Islet of Langerhans (tissue), 1 donor: ENCODE data around the gene FRZB.
"Not testable (repeated sequence)": the region's sequence is repeated elsewhere in the genome, so short reads cannot be mapped to it uniquely, and the experiment has no call there.

ENCODE experiments used
- FAIRE-seq: peaks from one replicate; lab custom pipeline; 2011; peaks lifted over from hg19 to GRCh38; lab: Jason Lieb, UNC

The FRZB gene

DNA sequence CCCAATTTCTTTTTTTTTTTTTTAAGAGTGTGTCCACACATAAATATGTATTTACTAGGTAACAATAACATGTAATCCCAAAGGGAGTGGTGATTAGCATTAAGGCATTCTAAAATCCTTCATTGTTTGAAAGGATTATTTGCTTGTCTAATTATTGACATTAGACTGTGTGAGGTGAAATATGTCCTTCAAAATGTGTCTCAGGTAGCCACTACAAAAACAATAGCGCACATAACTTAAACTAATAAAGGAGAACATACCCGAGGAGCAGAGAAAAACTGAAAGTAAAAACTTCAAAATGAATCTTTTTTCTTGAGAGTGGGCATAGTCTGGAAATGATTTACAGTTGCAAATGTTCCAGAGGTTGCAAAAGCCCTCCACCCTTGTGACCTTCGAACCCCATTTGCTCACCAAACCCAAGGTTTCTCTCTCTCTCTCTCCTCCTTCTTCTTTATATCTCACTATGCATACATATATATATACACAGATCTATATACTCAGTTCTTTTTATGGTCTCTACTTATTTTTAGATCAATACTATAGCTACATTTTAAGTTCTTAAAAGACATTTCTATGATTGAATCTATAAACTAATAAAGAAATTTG is 24.4 kb upstream of the FRZB start:
- no peak for FAIRE-seq

DNA sequence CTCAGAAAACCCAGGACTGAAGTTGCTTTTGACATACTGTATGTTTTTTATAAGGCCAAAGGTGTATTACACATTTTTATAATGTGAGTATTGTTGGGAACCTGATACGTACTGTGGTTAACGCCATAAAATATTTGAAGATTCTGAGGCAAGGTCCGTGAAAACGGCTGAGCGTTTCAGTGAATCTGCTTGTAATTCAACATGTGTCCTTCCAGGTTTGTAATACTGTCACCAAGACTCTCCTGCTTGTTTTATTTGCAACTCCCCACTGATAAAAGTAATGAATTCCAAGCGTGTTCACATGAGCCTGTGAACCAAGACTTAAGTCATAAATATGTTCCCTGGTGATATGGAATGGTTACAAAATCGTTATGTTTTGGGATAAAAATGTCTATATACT is 23.9 kb upstream of the FRZB start:
- no peak for FAIRE-seq

DNA sequence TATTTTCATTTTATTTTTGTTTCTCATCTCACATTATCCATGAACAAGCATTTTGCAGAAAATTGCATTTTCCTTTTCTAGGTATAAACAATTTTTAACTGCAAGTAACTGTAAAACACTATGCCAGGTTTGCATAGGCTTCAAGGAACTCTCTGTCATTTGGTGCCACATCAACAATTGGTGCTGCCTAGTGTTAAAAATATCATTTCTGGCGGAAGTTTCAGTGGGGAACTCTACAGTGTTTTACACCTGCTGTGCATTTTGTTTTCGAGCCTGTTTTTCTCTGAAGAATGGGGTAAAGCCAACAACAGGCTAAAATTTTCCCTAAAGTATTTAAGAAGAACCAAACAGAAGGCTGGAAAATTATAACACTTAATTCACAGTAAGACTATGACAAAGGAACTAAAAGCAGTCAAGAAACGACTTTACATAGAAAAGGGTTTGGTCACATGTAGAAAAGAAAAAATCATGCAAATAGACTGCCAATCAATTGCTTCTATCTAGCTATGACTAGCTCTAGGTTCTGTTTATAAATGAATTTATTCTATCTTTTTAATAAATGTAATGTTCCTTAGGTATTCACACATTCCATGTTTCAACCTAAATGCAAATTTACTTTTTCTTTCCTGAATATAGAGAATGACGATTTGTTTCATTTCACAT is 21.4 kb upstream of the FRZB start:
- FAIRE-seq: no peak

DNA sequence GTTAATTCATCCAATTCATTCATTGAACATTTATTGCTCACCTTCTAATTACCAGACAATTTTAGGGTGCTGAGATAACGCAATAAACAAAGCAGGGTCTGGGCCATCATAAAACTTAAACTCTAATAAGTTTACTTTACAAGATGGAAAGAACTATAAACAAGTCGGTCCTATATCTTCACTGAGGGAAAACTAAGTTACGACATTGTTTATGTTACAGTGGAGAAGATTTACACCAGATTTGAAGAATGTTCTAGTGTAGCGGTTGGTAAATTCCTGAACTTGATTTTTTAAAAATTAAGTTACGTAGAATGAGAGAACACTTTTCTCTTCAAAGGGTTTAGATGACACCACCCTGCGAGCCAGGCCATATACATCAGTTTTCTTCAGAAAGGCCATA is 20.7 kb upstream of the FRZB start:
- FAIRE-seq: no peak

DNA sequence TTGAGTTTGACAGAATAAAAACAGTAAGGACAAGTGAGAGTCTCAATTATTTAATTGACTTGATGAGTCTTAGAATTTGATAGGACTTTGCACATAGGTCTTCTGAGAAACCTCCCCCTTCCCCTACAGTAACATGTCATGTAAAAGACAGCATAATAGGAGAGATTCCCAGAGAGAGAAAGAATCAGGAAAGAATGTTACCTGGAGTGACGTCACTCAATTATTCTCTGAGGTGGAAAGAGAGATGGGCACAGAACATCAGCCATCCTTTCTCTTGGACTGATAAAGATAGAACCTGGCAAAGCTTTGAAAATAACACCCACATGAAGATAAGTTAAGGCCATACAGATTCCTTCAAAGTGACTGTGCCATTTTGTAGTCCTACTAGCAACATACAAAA is 19.3 kb upstream of the FRZB start:
- FAIRE-seq: no peak

DNA sequence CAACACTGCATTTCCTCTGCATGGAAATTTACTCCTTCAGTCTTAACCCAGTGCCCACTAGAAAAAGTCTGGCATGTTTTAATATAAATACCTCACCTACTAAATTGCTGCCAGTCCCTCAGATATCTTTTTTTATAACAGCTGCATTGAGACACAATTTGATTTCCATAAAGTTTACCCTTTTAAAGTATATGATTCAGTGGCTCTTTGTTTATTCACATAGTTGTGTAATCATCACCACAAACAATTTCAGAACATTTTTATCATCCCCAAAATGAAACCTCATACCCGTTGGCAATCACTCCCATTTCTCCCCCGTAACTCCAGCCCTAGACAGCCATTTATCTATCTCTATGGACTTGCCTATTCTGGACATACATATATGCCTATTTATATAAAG is 17.0 kb upstream of the FRZB start:
- no peak for FAIRE-seq

DNA sequence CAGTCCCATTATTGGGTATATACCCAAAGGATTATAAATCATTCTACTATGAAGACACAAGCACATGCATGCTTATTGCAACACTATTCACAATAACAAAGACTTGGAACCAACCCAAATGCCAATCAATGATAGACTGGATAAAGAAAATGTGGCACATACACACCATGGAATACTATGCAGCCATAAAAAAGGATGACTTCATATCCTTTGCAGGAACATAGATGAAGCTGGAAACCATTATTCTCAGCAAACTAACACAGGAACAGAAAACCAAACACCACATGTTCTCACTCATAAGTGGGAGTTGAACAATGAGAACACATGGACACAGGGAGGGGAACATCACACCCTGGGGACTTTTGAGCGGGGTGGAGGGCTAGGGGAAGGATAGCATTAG is 13.7 kb upstream of the FRZB start:
- FAIRE-seq: not testable (repeated sequence)

DNA sequence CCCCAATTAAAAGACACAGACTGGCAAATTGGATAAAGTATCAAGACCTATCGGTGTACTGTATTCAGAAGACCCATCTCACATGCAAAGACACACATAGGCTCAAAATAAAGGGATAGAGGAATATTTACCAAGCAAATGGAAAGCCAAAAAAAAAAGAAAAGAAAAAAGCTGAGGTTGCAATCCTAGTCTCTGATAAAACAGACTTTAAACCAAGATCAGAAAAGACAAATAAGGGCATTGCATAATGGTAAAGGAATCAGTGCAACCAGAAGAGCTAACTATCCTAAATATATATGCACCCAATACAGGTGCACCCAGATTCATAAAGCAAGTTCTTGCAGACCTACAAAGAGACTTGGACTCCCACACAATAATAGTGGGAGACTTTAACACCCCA is 10.2 kb upstream of the FRZB start:
- FAIRE-seq: not testable (repeated sequence)

DNA sequence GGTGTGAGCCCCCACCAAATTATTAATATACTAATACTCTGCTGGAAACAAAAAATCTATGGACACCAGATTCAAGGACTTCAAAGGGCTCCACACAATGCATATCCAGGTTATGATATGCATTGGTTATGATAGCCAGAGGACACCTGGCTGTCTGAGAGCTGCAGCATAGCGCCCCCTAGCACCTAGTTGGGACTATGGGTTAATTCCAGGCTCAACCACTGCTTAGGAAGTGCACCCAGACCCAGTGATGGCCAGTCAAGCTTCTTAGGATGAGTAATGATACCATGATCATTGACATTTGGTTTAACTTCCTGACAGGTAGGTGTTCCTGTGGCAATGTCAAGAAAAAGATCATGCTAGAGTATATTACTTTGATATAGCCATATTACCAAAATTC is 3.8 kb upstream of the FRZB start:
- no peak for FAIRE-seq

DNA sequence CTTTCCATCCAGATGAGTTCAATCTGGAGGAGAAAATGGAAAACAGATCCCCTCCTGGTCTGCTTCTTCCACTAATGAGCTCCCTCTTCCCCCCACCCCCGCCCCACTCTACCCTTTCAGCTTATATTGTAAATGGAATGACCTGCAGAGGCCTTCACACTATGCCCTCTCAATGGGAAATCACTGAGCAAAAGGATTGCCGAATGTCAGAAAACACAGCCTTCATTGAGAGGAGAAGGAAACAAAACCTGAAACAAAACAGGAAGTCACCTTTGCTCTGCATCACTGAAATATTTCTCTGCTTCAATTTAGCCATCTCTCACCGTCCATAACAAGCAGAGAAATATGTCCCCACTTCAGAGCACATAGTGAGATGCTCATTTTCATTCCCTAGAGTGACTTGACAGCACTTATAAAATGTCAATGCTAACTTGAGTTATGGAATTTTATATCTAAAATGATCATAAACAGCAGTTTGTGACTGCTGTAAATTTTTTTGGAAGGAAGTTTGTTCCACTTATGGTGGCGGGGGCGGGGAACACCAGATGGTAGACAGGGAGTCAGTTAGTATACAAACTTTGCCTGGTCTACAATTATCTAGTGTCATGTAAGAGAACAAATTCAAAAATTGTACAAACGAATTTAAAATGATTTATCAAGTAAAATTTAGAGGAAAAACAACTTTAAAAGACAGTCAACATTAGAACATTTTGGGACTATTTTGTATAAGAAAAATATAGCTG is 1.8 kb upstream of the FRZB start:
- FAIRE-seq: no peak

DNA sequence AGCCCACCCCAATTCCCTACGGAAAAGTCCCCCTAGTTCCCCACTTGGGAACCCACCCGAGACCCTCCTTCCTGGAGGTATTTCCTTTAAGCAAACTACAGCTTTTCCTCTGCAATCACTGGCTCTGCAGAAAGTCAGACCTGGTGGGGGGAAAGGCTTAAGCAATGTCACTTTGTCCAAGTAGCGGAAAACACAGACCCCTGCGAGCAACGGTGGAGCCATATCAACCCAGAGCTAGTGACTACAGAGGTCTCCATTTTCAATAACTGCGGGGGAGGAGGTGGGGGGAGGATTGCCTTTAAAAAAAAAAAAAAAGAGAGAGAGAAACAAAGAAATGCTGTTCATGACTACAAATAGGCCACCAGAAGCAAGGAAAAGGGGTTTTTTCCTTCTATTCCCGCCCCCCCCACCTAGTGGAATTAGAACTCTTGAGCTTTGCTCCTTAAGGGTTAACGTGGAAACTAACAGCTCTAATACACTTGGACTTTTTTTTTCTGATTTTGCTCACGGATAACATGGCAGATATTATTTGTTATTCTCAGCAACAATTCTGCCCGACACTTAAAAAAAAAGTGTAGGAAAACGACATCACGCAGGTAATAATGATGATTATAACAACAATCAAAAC is 1.1 kb upstream of the FRZB start:
- FAIRE-seq: no peak

DNA sequence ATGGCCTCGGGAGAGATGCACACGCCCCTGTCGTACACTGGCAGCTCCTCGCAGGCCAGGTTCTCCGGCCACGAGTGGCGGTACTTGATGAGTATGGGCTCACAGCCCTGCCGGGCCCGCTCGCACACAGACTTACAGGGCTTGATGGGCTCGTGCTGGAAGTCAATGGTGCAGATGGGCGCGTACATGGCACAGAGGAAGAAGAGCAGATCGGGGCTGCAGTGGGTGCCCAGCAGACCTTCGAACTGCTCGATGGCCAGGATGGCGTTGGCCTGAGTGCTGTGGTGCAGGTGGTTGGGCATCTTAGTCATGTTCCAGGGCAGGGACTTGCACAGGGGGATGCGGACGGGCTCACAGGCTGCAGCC is 359 bp downstream of the FRZB start:
- no peak for FAIRE-seq

DNA sequence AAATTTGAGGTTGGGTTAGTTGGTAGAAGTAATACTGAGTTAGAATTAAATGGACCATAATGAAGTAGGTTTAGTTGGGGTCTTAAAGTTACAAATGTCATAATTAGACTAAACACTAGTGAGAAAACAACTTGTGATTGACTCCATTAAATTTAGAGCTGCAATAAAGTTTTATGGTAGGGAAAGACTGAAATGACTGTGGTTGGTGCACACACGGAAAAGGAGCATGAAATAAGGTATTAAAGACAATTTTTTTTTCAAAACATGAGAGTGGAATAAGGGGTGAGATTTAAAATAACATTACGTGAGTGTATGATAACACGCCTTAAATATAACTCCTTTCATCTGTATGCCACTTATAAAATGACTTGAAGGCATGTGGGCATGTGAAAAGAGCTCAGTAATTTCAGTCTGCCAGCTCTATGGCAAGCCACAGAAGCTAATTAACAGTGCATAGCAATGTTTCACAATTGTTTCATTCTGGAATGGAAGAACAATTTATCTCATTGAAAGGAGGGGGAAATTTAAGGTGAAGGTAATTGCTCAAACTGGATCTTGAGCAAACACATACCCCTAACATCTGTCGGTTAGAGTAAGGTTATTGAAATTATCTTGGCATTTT is 1.4 kb downstream of the FRZB start:
- no peak for FAIRE-seq

DNA sequence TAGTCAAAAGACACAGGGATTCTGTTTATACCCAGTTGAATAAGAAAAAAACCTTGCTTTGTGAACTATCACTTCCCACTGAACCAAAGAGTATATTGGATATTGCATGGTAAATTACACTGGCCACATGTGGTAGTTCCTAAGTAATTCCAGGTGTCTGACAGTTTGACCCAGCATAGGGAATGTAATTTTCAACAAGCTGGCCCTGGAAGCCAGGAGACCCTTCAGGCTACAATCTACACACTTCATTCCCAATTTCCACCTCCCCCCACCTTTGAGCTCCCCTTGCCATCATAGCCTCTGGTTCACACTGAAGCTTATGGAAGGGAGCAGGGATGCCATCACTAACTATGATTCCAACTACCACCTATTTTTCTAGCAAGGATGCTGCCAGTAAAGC is 2.8 kb downstream of the FRZB start:
- FAIRE-seq: no peak

DNA sequence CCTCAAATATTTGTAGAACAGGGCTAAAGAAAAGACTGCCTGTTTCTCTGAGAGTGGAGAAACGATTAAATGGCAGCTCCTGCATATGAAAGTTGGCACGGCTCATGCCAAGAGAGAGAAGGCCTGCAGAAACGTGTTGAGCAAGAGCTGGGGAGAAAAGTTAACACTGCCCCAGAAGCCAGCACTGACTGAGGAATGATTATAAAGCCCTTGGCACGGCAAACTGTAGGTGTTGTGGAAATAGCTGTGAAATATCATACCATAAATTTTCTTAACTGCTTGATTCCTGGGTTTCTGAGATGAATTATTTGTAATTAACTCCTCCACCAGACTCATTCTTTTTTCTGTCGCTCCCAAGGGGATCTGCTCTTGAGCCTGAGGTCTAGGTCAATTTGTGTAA is 4.3 kb downstream of the FRZB start:
- no peak for FAIRE-seq

DNA sequence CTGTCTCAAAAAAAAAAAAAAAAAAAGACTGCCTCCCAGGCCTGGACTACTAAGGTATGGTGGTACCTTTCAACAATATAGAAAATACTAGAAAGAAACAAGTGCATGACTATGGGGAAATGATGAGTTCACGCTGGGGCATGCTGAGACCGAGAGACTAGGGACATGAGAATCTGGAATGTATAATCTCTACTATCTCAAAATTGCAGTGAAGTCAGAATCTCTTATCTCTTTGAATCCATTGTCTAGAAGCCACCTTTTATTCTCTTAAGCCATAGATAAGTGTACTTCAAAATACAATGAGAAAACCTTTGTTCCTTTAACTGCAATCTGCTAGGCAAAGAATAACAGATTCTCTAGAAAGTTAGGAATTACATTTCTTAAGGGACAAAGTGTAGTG is 5.6 kb downstream of the FRZB start:
- FAIRE-seq: no peak

DNA sequence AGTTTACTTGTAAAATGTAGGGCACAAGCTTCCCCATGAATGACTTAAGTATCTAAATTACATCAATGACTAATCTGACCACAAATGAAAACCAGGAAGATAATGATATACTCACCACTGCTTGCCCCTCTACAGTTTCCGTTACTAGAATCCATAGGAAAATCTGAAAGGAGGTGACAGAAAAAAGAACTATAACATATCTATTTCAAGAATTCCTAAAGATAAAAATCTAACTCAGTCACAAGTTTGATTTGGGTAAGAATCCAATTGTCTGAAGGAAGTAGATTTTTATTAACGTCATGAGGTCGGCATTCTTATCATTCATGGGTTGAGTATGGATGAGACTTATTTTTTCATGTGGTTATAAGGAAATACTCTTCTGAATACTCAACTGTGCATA is 7.8 kb downstream of the FRZB start:
- peak; percentile 9 for FAIRE-seq

DNA sequence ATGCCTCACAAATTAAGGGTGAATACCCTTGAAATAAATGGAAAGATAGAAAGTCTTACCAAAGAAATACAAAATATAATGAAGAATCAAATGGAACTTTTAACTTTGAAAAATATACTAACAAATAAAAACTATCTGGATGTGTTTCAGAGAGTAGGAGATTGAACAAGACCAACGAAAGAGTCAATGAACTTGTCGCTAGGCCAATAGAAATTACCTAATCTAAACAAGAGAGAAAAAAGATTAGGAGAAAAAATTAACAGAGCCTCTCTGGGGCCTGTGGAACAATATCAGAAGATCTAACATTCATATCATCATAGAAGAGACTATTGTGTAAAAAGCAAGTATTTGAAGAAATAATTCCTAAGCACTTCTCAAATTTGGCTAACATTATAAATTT is 11.1 kb downstream of the FRZB start:
- no peak for FAIRE-seq

DNA sequence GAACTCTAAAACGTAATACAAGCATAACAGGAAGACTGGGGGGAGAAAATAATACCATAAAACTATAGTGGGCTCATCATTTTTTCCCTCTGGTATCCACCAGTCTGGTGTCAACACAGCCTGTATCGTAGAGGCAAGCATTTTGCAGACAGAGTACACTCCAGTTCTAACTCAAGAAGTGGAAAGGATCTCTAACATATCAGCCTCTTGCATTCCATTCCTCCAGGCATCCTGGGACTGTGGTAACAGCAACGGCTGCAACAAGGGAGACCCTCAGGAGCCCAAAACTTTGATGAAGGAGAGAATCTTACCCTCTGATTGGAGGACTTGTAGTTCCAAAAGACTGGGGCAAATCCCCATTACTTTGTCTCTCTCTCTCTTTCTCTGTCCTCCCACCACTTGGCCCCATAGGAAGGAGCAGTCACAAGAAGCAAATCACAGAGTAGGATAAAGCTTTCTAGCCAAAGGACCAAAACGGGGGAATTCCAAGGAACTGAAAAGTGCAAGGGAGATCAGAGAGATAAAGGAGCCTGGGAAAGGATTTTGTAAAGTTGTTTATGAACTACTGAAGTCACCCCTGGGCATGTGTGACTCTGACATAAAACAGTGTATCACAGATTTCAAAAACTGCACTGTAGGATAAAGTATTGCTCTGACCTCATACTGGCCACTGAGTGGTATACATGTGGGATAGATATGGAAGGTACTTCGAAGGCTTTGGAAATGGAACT is 11.9 kb downstream of the FRZB start:
- no peak for FAIRE-seq

DNA sequence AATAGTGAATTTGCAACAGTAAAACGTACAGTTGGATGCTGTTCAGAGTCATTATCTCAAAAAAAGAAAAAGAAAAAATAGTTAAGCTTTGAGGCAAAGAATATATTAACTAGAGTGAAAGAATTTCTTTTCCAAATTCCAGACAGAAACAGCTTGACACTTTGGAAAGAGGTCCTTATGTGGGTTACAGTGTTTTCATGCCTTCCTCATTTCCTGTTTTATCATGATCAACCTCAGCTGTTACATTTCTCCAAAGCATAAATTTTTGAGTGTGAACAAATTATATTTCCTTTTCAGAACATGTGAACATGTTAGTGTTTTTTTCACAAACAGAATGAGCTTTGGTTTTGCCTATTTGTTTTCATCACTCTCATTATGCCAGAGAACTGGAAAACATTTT is 13.6 kb downstream of the FRZB start:
- FAIRE-seq: no peak

DNA sequence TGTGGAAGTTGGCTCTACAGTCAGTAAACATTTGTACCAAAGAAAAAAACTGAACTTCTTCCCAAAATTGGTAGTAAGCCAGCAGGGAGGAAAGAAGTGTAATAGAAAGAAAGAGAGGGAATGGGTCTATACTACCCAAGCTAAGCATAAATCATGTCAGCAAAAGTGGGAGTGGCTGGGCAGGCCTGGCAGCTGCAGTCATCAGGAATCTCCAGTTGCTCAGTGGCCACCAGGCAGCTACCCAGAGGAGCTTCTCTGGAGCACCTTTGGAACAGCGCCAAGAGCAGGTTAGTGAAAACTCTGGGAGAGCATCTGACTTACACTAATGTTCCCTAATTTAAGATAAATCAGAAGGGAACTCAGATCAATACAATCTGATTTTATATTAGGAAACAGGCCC is 14.3 kb downstream of the FRZB start:
- FAIRE-seq: no peak

DNA sequence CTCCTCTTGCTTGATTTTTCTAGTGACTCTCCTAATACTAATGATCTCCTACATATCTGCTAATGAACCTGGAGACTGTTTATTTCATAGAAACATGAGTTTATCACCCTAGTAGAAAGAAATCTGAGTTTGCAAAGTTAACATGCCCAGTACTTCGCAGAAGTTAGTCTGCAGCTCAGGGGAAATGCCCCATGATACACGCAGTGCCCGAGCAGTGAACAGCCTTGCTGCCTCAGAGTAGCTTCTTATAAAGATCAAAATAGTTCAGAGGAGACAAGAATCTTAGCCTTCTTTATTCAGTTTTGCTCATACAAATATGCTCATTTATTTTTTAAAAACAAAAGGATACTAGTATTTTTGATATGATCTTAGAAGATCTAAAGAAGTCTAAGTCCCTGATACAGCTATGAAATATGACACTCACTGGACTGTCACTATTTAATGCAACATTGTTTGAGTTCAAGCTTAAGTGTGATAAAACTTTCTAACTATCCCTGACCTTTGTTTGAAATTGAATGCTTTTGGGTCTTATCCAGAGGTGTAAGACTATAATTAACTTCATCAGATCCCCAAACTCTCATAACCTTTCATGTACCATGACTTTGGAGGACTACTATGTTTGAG is 20.5 kb downstream of the FRZB start:
- FAIRE-seq: no peak
